RKO (cell line): ENCODE data around the gene ADAT3.
"Not testable (repeated sequence)": the region's sequence is repeated elsewhere in the genome, so short reads cannot be mapped to it uniquely, and the experiment has no call there.

Experiments used
- DNase-seq: peaks from one replicate; pipeline ENCODE4 v3.0.0-alpha.2; 2016; ENCODE audit warnings: low spot score

The ADAT3 gene

GRCh38 chr19:1866693-1867348 lies 38.4 kb upstream of the ADAT3 start:
- DNase-seq: no peak

GRCh38 chr19:1867349-1867724 lies 37.9 kb upstream of the ADAT3 start:
- no peak for DNase-seq

GRCh38 chr19:1868971-1869370 lies 36.2 kb upstream of the ADAT3 start:
- no peak for DNase-seq

GRCh38 chr19:1871140-1871597 lies 34.0 kb upstream of the ADAT3 start:
- no peak for DNase-seq

GRCh38 chr19:1871630-1872029 lies 33.6 kb upstream of the ADAT3 start:
- DNase-seq: no peak

GRCh38 chr19:1872807-1873523 lies 32.2 kb upstream of the ADAT3 start:
- no peak for DNase-seq

- DNase-seq: no peak
Measured at GRCh38 chr19:1873524-1874473, 31.4 kb upstream of the ADAT3 start.

GRCh38 chr19:1874554-1875185 lies 30.5 kb upstream of the ADAT3 start:
- DNase-seq: peak; percentile 61

GRCh38 chr19:1875265-1875645 lies 29.9 kb upstream of the ADAT3 start:
- not testable (repeated sequence) for DNase-seq

- peak; percentile 95 for DNase-seq
Measured at GRCh38 chr19:1875646-1876495, 29.3 kb upstream of the ADAT3 start.

GRCh38 chr19:1876496-1877279 lies 28.5 kb upstream of the ADAT3 start:
- not testable (repeated sequence) for DNase-seq

GRCh38 chr19:1877280-1877660 lies 27.9 kb upstream of the ADAT3 start:
- DNase-seq: not testable (repeated sequence)

- DNase-seq: not testable (repeated sequence)
Measured at GRCh38 chr19:1878583-1878982, 26.6 kb upstream of the ADAT3 start.

GRCh38 chr19:1879982-1880381 lies 25.2 kb upstream of the ADAT3 start:
- not testable (repeated sequence) for DNase-seq

GRCh38 chr19:1880611-1881392 lies 24.4 kb upstream of the ADAT3 start:
- DNase-seq: no peak

GRCh38 chr19:1881393-1882088 lies 23.7 kb upstream of the ADAT3 start:
- DNase-seq: not testable (repeated sequence)

- no peak for DNase-seq
Measured at GRCh38 chr19:1882089-1882785, 23.0 kb upstream of the ADAT3 start.
